Activated CD8-positive, alpha-beta memory T cell treated with anti-CD3 and anti-CD28 coated beads, Interleukin-2, amount 10 ng/mL, durations not matched to agents 7 days and 5 days (primary cell): ENCODE data around the gene THYN1. TPM values are rescaled to one million over a fixed set of nuclear protein-coding genes. Genes with fewer than 3 reads are reported as not detected.
A peak's percentile ranks its signal among the peaks of the same experiment; 100 is the strongest.

Experiments
- ATAC-seq: fragments of 150-1000 bp; cut with Tn5 transposase; one replicate; pipeline ENCODE4 v1.10.0; 2021; ENCODE audit warnings: moderate library complexity
- CTCF ChIA-PET: fragments of 350-600 bp; sonication (Branson Sonifier 250); formaldehyde crosslinking; loops from one replicate; lab custom pipeline; 2021; ENCODE audit warnings: antibody characterized with exemption; lab: Charles Lee
- DNase-seq: peaks from one replicate; pipeline ENCODE4 v3.0.0-alpha.2; 2020
- H3K27ac Mint-ChIP-seq: one replicate; pipeline ENCODE4 v1.8.0; 2021; ENCODE audit warnings: mild to moderate bottlenecking, mixed read lengths
- H3K27me3 Mint-ChIP-seq: one replicate; pipeline ENCODE4 v1.8.0; 2021; ENCODE audit warnings: mixed read lengths
- H3K36me3 Mint-ChIP-seq: one replicate; pipeline ENCODE4 v1.8.0; 2021; ENCODE audit warnings: mild to moderate bottlenecking, mixed read lengths
- H3K4me1 Mint-ChIP-seq: one replicate; pipeline ENCODE4 v1.8.0; 2021; ENCODE audit warnings: mixed read lengths
- H3K4me3 Mint-ChIP-seq: one replicate; pipeline ENCODE4 v1.8.0; 2021; ENCODE audit warnings: mild to moderate bottlenecking, moderate library complexity, mixed read lengths
- H3K9me3 Mint-ChIP-seq: one replicate; pipeline ENCODE4 v1.8.0; 2022; ENCODE audit warnings: low read depth, mixed read lengths
- total RNA-seq, 2 experiments: library from RNA; stranded (reverse); gene quantifications; one replicate each; pipeline ENCODE4 v1.2.3, GENCODE V29; 2021

The THYN1 gene
- total RNA-seq, 2 experiments from 2014 or later = 69.3 to 71.1 TPM

GRCh38 chr11:134238956-134239355 lies 14.2 kb downstream of the THYN1 start:
- Mint-ChIP-seq H3K36me3 (peaks cover 29% of the 10 kb centered on the region), H3K9me3 (no peaks in the 10 kb centered on the region), H3K27me3 (no peaks in the 10 kb centered on the region), H3K4me1 (no peaks in the 10 kb centered on the region), H3K4me3 (no peak overlapping the region), H3K27ac (no peak overlapping the region)
- ATAC-seq (no peak), DNase-seq (no peak)
- CTCF ChIA-PET = interaction anchor here (0.8 to 1.7 kb wide), 2 partner anchors 13 to 14 kb away, joined by 3 to 5 read pairs; partner anchors contain the start of gene VPS26B

GRCh38 chr11:134237557-134237922 lies 15.6 kb downstream of the THYN1 start:
- H3K4me3 Mint-ChIP-seq = no peak overlapping the region
- DNase-seq (no peak), ATAC-seq (no peak)
- H3K36me3 Mint-ChIP-seq = peaks cover 19% of the 10 kb centered on the region
- CTCF ChIA-PET = interaction anchor here (0.6 kb wide), 1 partner anchor 30 kb away, joined by 4 read pairs; no protein-coding TSS in a partner anchor
- H3K27me3 Mint-ChIP-seq = no peaks in the 10 kb centered on the region
- H3K4me1 Mint-ChIP-seq = peaks cover 7% of the 10 kb centered on the region
- H3K27ac Mint-ChIP-seq = no peak overlapping the region
- H3K9me3 Mint-ChIP-seq = no peaks in the 10 kb centered on the region

GRCh38 chr11:134236834-134237556 lies 16.2 kb downstream of the THYN1 start:
- DNase-seq (no peak), ATAC-seq (no peak)
- no peak overlapping the region for H3K4me3 Mint-ChIP-seq
- no peaks in the 10 kb centered on the region for H3K9me3 Mint-ChIP-seq
- CTCF ChIA-PET = interaction anchor here (0.6 kb wide), 1 partner anchor 30 kb away, joined by 4 read pairs; no protein-coding TSS in a partner anchor
- peaks cover 19% of the 10 kb centered on the region for H3K36me3 Mint-ChIP-seq
- no peaks in the 10 kb centered on the region for H3K27me3 Mint-ChIP-seq
- H3K27ac Mint-ChIP-seq = no peak overlapping the region
- peaks cover 13% of the 10 kb centered on the region for H3K4me1 Mint-ChIP-seq

- ATAC-seq = no peak
- H3K27ac Mint-ChIP-seq = no peak overlapping the region
- H3K9me3 Mint-ChIP-seq = no peaks in the 10 kb centered on the region
- peaks cover 25% of the 10 kb centered on the region for H3K4me1 Mint-ChIP-seq
- CTCF ChIA-PET = interaction anchor here (2.3 kb wide), 1 partner anchor 10 kb away, joined by 9 read pairs; the partner anchor contains the start of gene VPS26B
- no peak overlapping the region for H3K4me3 Mint-ChIP-seq
- DNase-seq = no peak
- no peaks in the 10 kb centered on the region for H3K27me3 Mint-ChIP-seq
- H3K36me3 Mint-ChIP-seq = peaks cover 19% of the 10 kb centered on the region
These were observed 17.8 kb downstream of the THYN1 start for GRCh38 chr11:134235399-134235798.

- Mint-ChIP-seq H3K4me3 (no peak overlapping the region), H3K4me1 (peaks cover 41% of the 10 kb centered on the region), H3K9me3 (no peaks in the 10 kb centered on the region), H3K27me3 (no peaks in the 10 kb centered on the region), H3K36me3 (peaks cover 13% of the 10 kb centered on the region), H3K27ac (no peak overlapping the region)
- ATAC-seq (no peak), DNase-seq (no peak)
- CTCF ChIA-PET = interaction anchor here (1.2 to 2.3 kb wide), 5 partner anchors 8 to 45 kb away, joined by 3 to 9 read pairs (median 4); partner anchors contain the start of gene VPS26B
These were observed 19.4 kb downstream of the THYN1 start for GRCh38 chr11:134233729-134234179.

- Mint-ChIP-seq H3K27me3 (no peaks in the 10 kb centered on the region), H3K4me3 (no peak overlapping the region), H3K9me3 (no peaks in the 10 kb centered on the region), H3K4me1 (peaks cover 56% of the 10 kb centered on the region), H3K36me3 (peaks cover 9% of the 10 kb centered on the region), H3K27ac (peak overlapping the region; percentile 20)
- ATAC-seq (no peak), DNase-seq (no peak)
- CTCF ChIA-PET = interaction anchor here (1.1 kb wide), 1 partner anchor 26 kb away, joined by 3 read pairs; no protein-coding TSS in a partner anchor
These were observed 21.0 kb downstream of the THYN1 start for GRCh38 chr11:134231958-134232659.

GRCh38 chr11:134230339-134230738 lies 22.8 kb downstream of the THYN1 start:
- H3K27me3 Mint-ChIP-seq = no peaks in the 10 kb centered on the region
- no peak overlapping the region for H3K27ac Mint-ChIP-seq
- H3K4me1 Mint-ChIP-seq = peaks cover 71% of the 10 kb centered on the region
- CTCF ChIA-PET = interaction anchor here (1.1 to 2.5 kb wide), 4 partner anchors 10 to 19 kb away, joined by 3 to 8 read pairs (median 6); no protein-coding TSS in a partner anchor
- no peak overlapping the region for H3K4me3 Mint-ChIP-seq
- ATAC-seq (no peak), DNase-seq (no peak)
- H3K36me3 Mint-ChIP-seq = peaks cover 6% of the 10 kb centered on the region
- no peaks in the 10 kb centered on the region for H3K9me3 Mint-ChIP-seq

- H3K36me3 Mint-ChIP-seq = peaks cover 3% of the 10 kb centered on the region
- no peak overlapping the region for H3K27ac Mint-ChIP-seq
- CTCF ChIA-PET = interaction anchor here (0.9 to 2.5 kb wide), 9 partner anchors 15 to 167 kb away, joined by 3 to 8 read pairs (median 4); partner anchors contain the start of genes ACAD8 and GLB1L3
- DNase-seq (no peak), ATAC-seq (no peak)
- H3K9me3 Mint-ChIP-seq = no peaks in the 10 kb centered on the region
- H3K27me3 Mint-ChIP-seq = no peaks in the 10 kb centered on the region
- peaks cover 71% of the 10 kb centered on the region for H3K4me1 Mint-ChIP-seq
- no peak overlapping the region for H3K4me3 Mint-ChIP-seq
These were observed 23.9 kb downstream of the THYN1 start for GRCh38 chr11:134229126-134229790.

GRCh38 chr11:134228625-134229024 lies 24.5 kb downstream of the THYN1 start:
- ATAC-seq (peak; percentile 8), DNase-seq (peak; percentile 83)
- CTCF ChIA-PET = interaction anchor here (0.9 to 2.5 kb wide), 8 partner anchors 15 to 166 kb away, joined by 3 to 8 read pairs (median 4); partner anchors contain the start of genes ACAD8 and GLB1L3
- Mint-ChIP-seq H3K9me3 (no peaks in the 10 kb centered on the region), H3K4me3 (no peak overlapping the region), H3K27me3 (no peaks in the 10 kb centered on the region), H3K36me3 (peaks cover 4% of the 10 kb centered on the region), H3K4me1 (peaks cover 71% of the 10 kb centered on the region), H3K27ac (peak overlapping the region; percentile 8)

- ATAC-seq (no peak), DNase-seq (no peak)
- H3K4me3 Mint-ChIP-seq = peak overlapping the region; percentile 89
- H3K4me1 Mint-ChIP-seq = peaks cover 71% of the 10 kb centered on the region
- CTCF ChIA-PET = interaction anchor here (1.1 to 3.5 kb wide), 4 partner anchors 8 to 49 kb away, joined by 4 to 21 read pairs (median 8); partner anchors contain the start of genes ACAD8 and GLB1L3
- peaks cover 17% of the 10 kb centered on the region for H3K36me3 Mint-ChIP-seq
- no peaks in the 10 kb centered on the region for H3K9me3 Mint-ChIP-seq
- H3K27me3 Mint-ChIP-seq = no peaks in the 10 kb centered on the region
- H3K27ac Mint-ChIP-seq = no peak overlapping the region
These were observed 26.3 kb downstream of the THYN1 start for GRCh38 chr11:134226806-134227325.

- Mint-ChIP-seq H3K4me3 (peak overlapping the region; percentile 96), H3K9me3 (no peaks in the 10 kb centered on the region), H3K36me3 (peaks cover 26% of the 10 kb centered on the region), H3K4me1 (peaks cover 71% of the 10 kb centered on the region), H3K27me3 (no peaks in the 10 kb centered on the region), H3K27ac (peak overlapping the region; percentile 93)
- CTCF ChIA-PET = interaction anchor here (0.8 to 3.5 kb wide), 12 partner anchors 10 to 174 kb away, joined by 4 to 29 read pairs (median 8); partner anchors contain the start of genes ACAD8, GLB1L3 and THYN1
- DNase-seq (peak; percentile 78), ATAC-seq (peak; percentile 23)
These were observed 28.2 kb downstream of the THYN1 start for GRCh38 chr11:134224710-134225664.
